Lung (tissue), 12 donors: ENCODE results near the gene DTWD1. TPM values are rescaled to one million over a fixed set of nuclear protein-coding genes. Genes with fewer than 3 reads are reported as not detected.

Experiments
- ATAC-seq: fragments of 200-7000 bp; cut with Tn5 transposase; one replicate; pipeline ENCODE4 v1.9.1; 2020; ENCODE audit warnings: moderate number of reproducible peaks; ENCODE audit not compliant: insufficient read depth, low FRiP score
- DNase-seq, 3 donors: peaks; one replicate each; pipeline ENCODE4 v3.0.0-alpha.2; 2013 to 2017
- H3K27ac ChIP-seq, 2 donors: one replicate each; pipeline ENCODE4 v1.5.1; 2013; ENCODE audit warnings: mild to moderate bottlenecking in 2 of 2, moderate library complexity in 2 of 2, control low read depth in 1 of 2, inconsistent platforms in 1 of 2, low read depth in 1 of 2, low read length in 1 of 2
- H3K27me3 ChIP-seq, 3 donors: one replicate each; pipeline ENCODE4 v1.5.1; 2013; ENCODE audit warnings: low read length in 2 of 3; ENCODE audit not compliant: control insufficient read depth in 3 of 3, insufficient read depth in 3 of 3
- H3K36me3 ChIP-seq, 4 donors: one replicate each; pipeline ENCODE4 v1.5.1; 2013; ENCODE audit warnings: low read length in 4 of 4, mild to moderate bottlenecking in 1 of 4, moderate library complexity in 1 of 4; ENCODE audit not compliant: control insufficient read depth in 4 of 4, insufficient read depth in 4 of 4
- H3K4me1 ChIP-seq, 5 donors: one replicate each; pipeline ENCODE4 v1.5.1; 2013; ENCODE audit warnings: low read length in 5 of 5, mild to moderate bottlenecking in 2 of 5, moderate library complexity in 1 of 5; ENCODE audit not compliant: control insufficient read depth in 5 of 5, insufficient read depth in 5 of 5
- H3K4me3 ChIP-seq: one replicate; pipeline ENCODE4 v1.5.1; 2013; ENCODE audit warnings: mild to moderate bottlenecking, control low read depth, moderate library complexity
- H3K9ac ChIP-seq, 2 donors: one replicate each; pipeline ENCODE4 v1.5.1; 2013; ENCODE audit warnings: low read length in 2 of 2, control low read depth in 1 of 2; ENCODE audit not compliant: insufficient read depth in 1 of 2
- H3K9me3 ChIP-seq, 4 donors: one replicate each; pipeline ENCODE4 v1.5.1; 2013; ENCODE audit warnings: low read length in 3 of 4, mild to moderate bottlenecking in 1 of 4, moderate library complexity in 1 of 4; ENCODE audit not compliant: control insufficient read depth in 4 of 4, insufficient read depth in 3 of 4
- WGBS, 2 donors: extraction: QIAGEN DNeasy Blood & Tissue Kit; methylation state at CpG; one replicate each; pipeline ENCODE4 v1.1.7; 2013; 5-methylcytosine and 5-hydroxymethylcytosine counted together
- polyA plus RNA-seq, 2 donors: library from polyadenylated mRNA; stranded (reverse); fragments of 200-250 nt; gene quantifications; one replicate each; pipeline ENCODE4 v1.2.1, GENCODE V29; 2013
- total RNA-seq, 2 donors: library from RNA; depleted of rRNA in 1 of 2; stranded (reverse); fragments of >200 nt in 1 of 2; gene quantifications; one replicate each; pipeline ENCODE4 v1.2.1, GENCODE V29; 2014 to 2021
- TF ChIP-seq, protein P1 (sequence below): IDR thresholded peaks from 2 replicates; pipeline ENCODE4 v1.5.1; 2012; ENCODE audit warnings: mild to moderate bottlenecking; ENCODE audit errors: control extremely low read depth, extremely low read depth
- donor health status: control.
- donor health status: control.
- donor health status: Bipolar disorder and iron deficiency.
- donor health status: healthy.
- donor health status: DM: yes; HTN: yes; CAD: no.

DTWD1 gene
- total and polyA plus RNA-seq, 4 donors, result 14.2 to 44.1 (median 21.6) TPM

DNA sequence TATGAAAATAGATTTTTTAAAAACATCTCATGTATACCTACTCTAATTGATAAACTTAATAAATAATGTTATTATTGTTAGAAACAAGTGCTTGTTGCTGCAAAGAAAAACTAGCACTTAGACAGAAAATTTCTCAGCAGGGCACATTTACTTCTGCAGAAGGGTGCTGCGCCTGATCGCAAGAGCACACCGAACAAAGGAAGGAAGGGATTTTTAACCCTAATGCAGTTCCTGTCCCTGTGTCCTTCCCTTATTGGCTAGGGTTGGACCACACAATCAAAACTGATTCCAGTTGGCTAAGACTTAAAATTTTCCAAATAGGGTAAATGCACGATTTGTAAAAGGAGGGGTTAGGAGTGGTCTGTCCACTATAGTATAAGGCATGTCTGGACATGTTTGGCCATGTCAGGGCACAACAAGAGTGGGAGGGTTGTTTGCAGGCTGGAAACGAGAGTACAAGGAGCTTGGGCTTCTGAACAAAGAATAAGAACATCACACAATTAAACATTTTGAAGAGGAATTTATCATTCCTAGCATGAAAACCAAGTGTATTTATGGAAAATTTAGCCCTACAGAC lies 4.7 kb downstream of the DTWD1 start:
- no peak overlapping the region for H3K9ac ChIP-seq
- peaks cover 0 to 16% (median 7%) of the 10 kb centered on the region in 4 donors for H3K36me3 ChIP-seq
- H3K27ac ChIP-seq, result no peak overlapping the region
- H3K9me3 ChIP-seq, result peaks cover 0 to 4% (median 2%) of the 10 kb centered on the region in 4 donors
- no peak overlapping the region for H3K4me3 ChIP-seq
- no peak for ATAC-seq
- H3K27me3 ChIP-seq, result no peaks in the 10 kb centered on the region
- peaks cover 2 to 15% (median 13%) of the 10 kb centered on the region in 5 donors for H3K4me1 ChIP-seq
- WGBS, 2 donors, result 98 to 100% methylated on average over 5 of the region's 5 CpGs
- TF ChIP-seq, protein P1, sequence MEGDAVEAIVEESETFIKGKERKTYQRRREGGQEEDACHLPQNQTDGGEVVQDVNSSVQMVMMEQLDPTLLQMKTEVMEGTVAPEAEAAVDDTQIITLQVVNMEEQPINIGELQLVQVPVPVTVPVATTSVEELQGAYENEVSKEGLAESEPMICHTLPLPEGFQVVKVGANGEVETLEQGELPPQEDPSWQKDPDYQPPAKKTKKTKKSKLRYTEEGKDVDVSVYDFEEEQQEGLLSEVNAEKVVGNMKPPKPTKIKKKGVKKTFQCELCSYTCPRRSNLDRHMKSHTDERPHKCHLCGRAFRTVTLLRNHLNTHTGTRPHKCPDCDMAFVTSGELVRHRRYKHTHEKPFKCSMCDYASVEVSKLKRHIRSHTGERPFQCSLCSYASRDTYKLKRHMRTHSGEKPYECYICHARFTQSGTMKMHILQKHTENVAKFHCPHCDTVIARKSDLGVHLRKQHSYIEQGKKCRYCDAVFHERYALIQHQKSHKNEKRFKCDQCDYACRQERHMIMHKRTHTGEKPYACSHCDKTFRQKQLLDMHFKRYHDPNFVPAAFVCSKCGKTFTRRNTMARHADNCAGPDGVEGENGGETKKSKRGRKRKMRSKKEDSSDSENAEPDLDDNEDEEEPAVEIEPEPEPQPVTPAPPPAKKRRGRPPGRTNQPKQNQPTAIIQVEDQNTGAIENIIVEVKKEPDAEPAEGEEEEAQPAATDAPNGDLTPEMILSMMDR, result no peak
- no peak for DNase-seq

DNA sequence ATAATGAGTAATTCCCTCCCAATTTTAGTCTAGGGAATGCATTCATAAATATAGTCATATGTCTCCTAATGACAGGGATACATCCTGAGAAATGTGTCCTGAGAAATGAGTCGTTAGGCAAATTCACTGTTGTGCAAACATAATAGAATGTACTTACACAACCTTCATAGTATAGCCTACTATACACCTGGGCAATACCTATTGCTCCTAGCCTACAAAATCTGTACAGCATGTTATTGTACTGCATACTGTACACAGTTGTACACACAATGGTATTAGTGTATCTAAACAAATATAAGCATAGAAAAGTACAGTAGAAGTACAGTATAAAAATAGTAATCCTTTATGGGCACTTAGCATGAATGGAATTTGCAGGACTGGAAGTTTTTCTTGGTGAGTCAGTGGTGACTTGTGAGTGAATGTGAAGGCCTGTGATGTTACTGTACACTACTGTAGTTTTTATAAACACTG lies 6.6 kb downstream of the DTWD1 start:
- ATAC-seq, result no peak
- 72 to 79% methylated on average over 1 of the region's 1 CpG for WGBS, 2 donors

DNA sequence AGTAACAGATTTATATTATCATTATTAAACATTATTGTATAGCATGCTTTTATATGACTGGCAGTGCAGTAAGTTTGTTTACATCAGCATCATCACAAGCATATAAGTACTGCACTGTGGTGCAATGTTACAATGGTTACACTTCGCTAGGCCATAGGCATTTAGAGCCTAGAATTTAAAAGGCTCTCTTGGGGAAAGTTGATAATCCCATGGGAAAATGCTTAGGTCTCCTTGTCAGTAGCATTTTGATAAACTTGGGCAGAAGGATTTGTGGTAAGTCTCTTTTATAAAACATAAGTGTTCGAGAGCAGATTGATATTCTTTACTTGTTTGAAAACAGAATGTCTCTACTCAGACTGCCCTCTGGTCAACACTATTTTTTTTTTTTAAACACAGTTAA lies 7.5 kb downstream of the DTWD1 start:
- 96% methylated on average over 2 of the region's 2 CpGs for WGBS, 2 donors
- ATAC-seq, result no peak
- H3K27me3 ChIP-seq, result no peaks in the 10 kb centered on the region
- H3K4me1 ChIP-seq, result peaks cover 0 to 2% (median 0%) of the 10 kb centered on the region in 5 donors
- no peak for DNase-seq
- peaks cover 0 to 23% (median 8%) of the 10 kb centered on the region in 4 donors for H3K36me3 ChIP-seq
- TF ChIP-seq, protein P1, result no peak
- H3K9me3 ChIP-seq, result peaks cover 0 to 4% (median 2%) of the 10 kb centered on the region in 4 donors
- H3K27ac ChIP-seq, result no peak overlapping the region
- H3K9ac ChIP-seq, result no peak overlapping the region
- no peak overlapping the region for H3K4me3 ChIP-seq

More for the DNA sequence above, 6.6 kb downstream of the DTWD1 start:
- no peak overlapping the region for H3K4me3 ChIP-seq
- H3K27me3 ChIP-seq, result no peaks in the 10 kb centered on the region
- peaks cover 0 to 4% (median 2%) of the 10 kb centered on the region in 4 donors for H3K9me3 ChIP-seq
- no peak overlapping the region for H3K9ac ChIP-seq
- H3K27ac ChIP-seq, result no peak overlapping the region
- TF ChIP-seq, protein P1, result no peak
- no peak for DNase-seq
- peaks cover 0 to 22% (median 8%) of the 10 kb centered on the region in 4 donors for H3K36me3 ChIP-seq
- H3K4me1 ChIP-seq, result peaks cover 0 to 8% (median 4%) of the 10 kb centered on the region in 5 donors

DNA sequence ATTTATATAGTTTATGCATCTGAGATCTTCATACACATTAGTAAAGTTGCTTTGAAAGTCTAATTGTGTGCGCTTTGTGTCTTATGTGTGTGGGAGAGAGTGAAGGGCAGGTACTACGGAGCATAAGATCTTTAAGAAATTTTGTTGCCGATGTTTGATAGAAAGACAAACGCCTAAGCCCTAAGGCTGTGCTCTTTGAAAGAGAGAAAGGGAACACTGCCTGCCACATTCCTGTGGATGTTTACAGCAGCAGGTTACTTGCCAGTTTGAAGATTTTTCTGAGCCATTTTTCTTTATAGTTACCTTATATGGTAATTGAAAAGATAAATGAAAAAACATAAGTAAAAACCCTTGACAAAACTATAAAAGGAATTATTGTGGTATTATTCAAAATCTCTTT lies 17.0 kb downstream of the DTWD1 start:
- H3K27ac ChIP-seq, result no peak overlapping the region
- H3K9ac ChIP-seq, result no peak overlapping the region
- TF ChIP-seq, protein P1, result no peak
- WGBS, 2 donors, result 88 to 95% methylated on average over 4 of the region's 4 CpGs
- H3K4me1 ChIP-seq, result peaks cover 0 to 3% (median 0%) of the 10 kb centered on the region in 5 donors
- DNase-seq (no peak), ATAC-seq (no peak)
- H3K36me3 ChIP-seq, result peaks cover 0 to 13% (median 8%) of the 10 kb centered on the region in 4 donors
- H3K27me3 ChIP-seq, result no peaks in the 10 kb centered on the region
- no peaks in the 10 kb centered on the region for H3K9me3 ChIP-seq
- H3K4me3 ChIP-seq, result no peak overlapping the region
